DOHH2 (cell line): ENCODE results near the gene ARHGEF4.

ENCODE experiments used
- H3F3A ChIP-seq: fragments of 200-600 bp; sonication (generic), shearing (Covaris generic); 2 replicates; pipeline ENCODE4 v1.6.0; 2016; ENCODE audit warnings: antibody characterized with exemption, mild to moderate bottlenecking; ENCODE audit not compliant: control insufficient read depth, insufficient read depth
- H3K27ac ChIP-seq: fragments of 200-600 bp; sonication (generic); 2 replicates; pipeline ENCODE4 v1.5.1; 2014; ENCODE audit warnings: low read depth, mild to moderate bottlenecking, low read length, moderate library complexity
- H3K27me3 ChIP-seq: fragments of 200-600 bp; sonication (generic); 2 replicates; pipeline ENCODE4 v1.6.1; 2014; ENCODE audit warnings: mild to moderate bottlenecking, low read length, mixed read lengths; ENCODE audit not compliant: control insufficient read depth
- H3K36me3 ChIP-seq: fragments of 200-600 bp; sonication (generic); 2 replicates; pipeline ENCODE4 v1.6.1; 2014; ENCODE audit warnings: mild to moderate bottlenecking, low read length, moderate library complexity, mixed read lengths; ENCODE audit not compliant: control insufficient read depth
- H3K4me1 ChIP-seq: fragments of 200-600 bp; sonication (generic); 2 replicates; pipeline ENCODE4 v1.6.1; 2014; ENCODE audit warnings: mild to moderate bottlenecking, low read length, mixed read lengths; ENCODE audit not compliant: control insufficient read depth
- H3K4me2 ChIP-seq: fragments of 200-600 bp; sonication (generic); 2 replicates; pipeline ENCODE4 v1.6.0; 2014; ENCODE audit warnings: mild to moderate bottlenecking, low read length, moderate library complexity
- H3K4me3 ChIP-seq: fragments of 200-600 bp; sonication (generic); 2 replicates; pipeline ENCODE4 v1.5.1; 2014; ENCODE audit warnings: mild to moderate bottlenecking, low read length, mixed read lengths
- H3K79me2 ChIP-seq: fragments of 200-600 bp; sonication (generic); 2 replicates; pipeline ENCODE4 v1.6.1; 2014; ENCODE audit warnings: mild to moderate bottlenecking, low read length, mixed read lengths; ENCODE audit not compliant: control insufficient read depth
- H3K9me2 ChIP-seq: fragments of 200-600 bp; sonication (generic); replicated peaks from 2 replicates; pipeline ENCODE4 v1.6.1; 2014; ENCODE audit warnings: mild to moderate bottlenecking, low read length, mixed read lengths; ENCODE audit not compliant: control insufficient read depth
- H3K9me3 ChIP-seq: fragments of 200-600 bp; sonication (generic); 2 replicates; pipeline ENCODE4 v1.6.1; 2014; ENCODE audit warnings: antibody characterized with exemption, low read length, mixed read lengths; ENCODE audit not compliant: control insufficient read depth, insufficient read depth
- H4K20me1 ChIP-seq: fragments of 200-600 bp; sonication (generic); 2 replicates; pipeline ENCODE4 v1.6.0; 2014; ENCODE audit warnings: low read depth, mild to moderate bottlenecking, antibody characterized with exemption, low read length, moderate library complexity; ENCODE audit not compliant: control insufficient read depth, insufficient read depth
- EZH2phosphoT487 ChIP-seq: fragments of 200-600 bp; sonication (generic); IDR thresholded peaks from 2 replicates; pipeline ENCODE4 v1.6.1; 2017; ENCODE audit warnings: borderline replicate concordance, mild to moderate bottlenecking, antibody characterized with exemption, low read length, moderate library complexity, mixed read lengths
- TF ChIP-seq, protein P1 (sequence below): fragments of 200-600 bp; sonication (generic); IDR thresholded peaks from one replicate; pipeline ENCODE4 v1.5.1; 2014; ENCODE audit warnings: antibody characterized with exemption, mild to moderate bottlenecking, low read depth, low read length; ENCODE audit not compliant: poor library complexity, severe bottlenecking

ARHGEF4 gene

DNA sequence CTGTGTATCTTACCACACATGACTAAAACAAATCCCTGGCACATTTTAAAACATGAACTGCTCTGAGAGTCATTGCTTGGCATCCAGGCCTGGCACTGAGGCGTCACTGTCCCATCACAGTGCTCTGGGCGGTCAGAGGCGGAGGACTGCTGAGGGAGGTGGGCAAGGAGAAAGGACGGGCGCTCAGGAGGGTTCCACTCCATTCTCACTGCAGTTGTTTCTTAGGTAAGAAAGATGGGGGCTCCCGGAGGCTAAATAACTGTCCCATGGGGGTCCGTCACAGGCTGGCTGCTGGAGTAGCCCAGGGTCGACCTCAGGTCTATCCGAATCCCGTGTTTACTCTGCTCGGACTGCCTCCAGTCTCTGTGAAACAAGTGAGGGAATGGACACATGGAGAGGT is 139.0 kb downstream of the ARHGEF4 start:
- no peaks in the 10 kb centered on the region for H4K20me1 ChIP-seq
- no peak for TF ChIP-seq EZH2phosphoT487
- TF ChIP-seq, protein P1, sequence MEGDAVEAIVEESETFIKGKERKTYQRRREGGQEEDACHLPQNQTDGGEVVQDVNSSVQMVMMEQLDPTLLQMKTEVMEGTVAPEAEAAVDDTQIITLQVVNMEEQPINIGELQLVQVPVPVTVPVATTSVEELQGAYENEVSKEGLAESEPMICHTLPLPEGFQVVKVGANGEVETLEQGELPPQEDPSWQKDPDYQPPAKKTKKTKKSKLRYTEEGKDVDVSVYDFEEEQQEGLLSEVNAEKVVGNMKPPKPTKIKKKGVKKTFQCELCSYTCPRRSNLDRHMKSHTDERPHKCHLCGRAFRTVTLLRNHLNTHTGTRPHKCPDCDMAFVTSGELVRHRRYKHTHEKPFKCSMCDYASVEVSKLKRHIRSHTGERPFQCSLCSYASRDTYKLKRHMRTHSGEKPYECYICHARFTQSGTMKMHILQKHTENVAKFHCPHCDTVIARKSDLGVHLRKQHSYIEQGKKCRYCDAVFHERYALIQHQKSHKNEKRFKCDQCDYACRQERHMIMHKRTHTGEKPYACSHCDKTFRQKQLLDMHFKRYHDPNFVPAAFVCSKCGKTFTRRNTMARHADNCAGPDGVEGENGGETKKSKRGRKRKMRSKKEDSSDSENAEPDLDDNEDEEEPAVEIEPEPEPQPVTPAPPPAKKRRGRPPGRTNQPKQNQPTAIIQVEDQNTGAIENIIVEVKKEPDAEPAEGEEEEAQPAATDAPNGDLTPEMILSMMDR, result no peak
- H3K79me2 ChIP-seq, result no peaks in the 10 kb centered on the region

DNA sequence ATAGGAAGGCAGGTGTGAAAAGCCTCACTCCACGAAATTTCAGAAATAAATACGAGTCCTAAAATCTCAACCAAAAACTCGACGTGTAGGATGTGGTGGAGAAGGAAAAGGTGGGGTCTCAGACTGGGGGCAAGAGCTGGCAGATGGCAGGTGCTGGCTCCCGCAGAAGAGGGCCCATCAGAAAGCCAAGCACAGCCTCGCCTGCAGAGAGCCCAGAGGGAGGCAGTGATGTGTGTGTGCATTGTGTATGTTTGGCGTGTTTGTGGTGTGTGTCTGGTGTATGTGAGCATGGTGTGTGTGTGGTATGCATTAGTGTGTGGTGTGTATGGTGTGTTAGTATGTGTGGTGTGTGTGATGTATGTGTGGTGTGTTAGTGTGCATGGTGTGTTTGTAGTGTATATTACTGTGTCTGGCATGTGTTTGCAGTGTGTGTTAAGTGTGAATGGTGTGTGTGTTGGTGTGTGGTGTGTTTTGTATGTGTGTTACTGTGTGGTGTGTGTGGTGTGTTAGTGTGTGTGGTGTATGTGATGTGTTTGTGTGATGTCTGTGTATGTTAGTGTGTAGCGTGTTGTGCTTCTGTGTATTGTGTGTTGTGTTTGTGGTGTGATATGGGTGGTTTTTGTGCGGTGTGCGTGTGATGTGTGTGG is 140.0 kb downstream of the ARHGEF4 start:
- no peaks in the 10 kb centered on the region for H3F3A ChIP-seq
- H3K4me2 ChIP-seq, result no peak overlapping the region
- no peaks in the 10 kb centered on the region for H3K79me2 ChIP-seq
- no peak for TF ChIP-seq EZH2phosphoT487
- TF ChIP-seq, protein P1, result no peak
- no peaks in the 10 kb centered on the region for H4K20me1 ChIP-seq
- H3K9me3 ChIP-seq, result peaks cover 10% of the 10 kb centered on the region; the same call in 1 of the 2 replicates
- H3K9me2 ChIP-seq, result no peaks in the 10 kb centered on the region
- H3K4me1 ChIP-seq, result no peaks in the 10 kb centered on the region
- H3K27me3 ChIP-seq, result no peaks in the 10 kb centered on the region; the same call in 1 of the 2 replicates
- no peaks in the 10 kb centered on the region for H3K36me3 ChIP-seq
- no peak overlapping the region for H3K4me3 ChIP-seq
- H3K27ac ChIP-seq, result no peak overlapping the region

More for the DNA sequence above, 139.0 kb downstream of the ARHGEF4 start:
- Histone ChIP-seq H3K9me2 (no peaks in the 10 kb centered on the region), H3K27me3 (no peaks in the 10 kb centered on the region; the same call in 1 of the 2 replicates), H3K4me2 (no peak overlapping the region), H3K27ac (no peak overlapping the region), H3K4me1 (no peaks in the 10 kb centered on the region), H3F3A (no peaks in the 10 kb centered on the region), H3K4me3 (no peak overlapping the region), H3K9me3 (peaks cover 10% of the 10 kb centered on the region; the same call in 1 of the 2 replicates), H3K36me3 (no peaks in the 10 kb centered on the region)

DNA sequence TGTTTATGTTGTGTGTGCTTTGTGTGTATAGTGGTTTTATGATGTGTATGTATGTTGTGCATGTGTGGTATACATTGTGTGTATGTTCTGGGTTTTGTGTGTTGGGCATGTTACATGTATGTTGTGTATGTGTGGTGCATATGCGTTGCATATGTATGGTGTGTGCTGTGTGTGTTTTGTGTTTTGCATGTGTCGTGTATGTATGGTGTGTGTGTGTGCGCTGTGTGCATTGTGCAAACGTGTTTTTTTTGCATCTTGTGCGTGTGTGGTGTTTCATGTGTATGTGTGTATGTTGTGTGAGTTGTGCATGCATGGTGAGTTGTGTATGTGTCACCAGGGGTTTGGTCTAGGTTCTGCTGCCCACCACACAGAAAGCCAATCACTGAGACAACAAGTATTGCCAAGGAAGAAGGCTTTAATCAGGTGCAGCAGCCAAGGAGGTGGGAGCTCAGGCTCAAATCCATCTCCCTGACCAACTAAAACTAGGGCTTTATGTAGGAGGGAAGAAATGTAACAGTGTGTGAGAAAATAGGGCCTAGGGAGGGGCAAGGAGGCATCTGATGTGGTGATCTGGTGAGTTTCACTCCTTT is 140.8 kb downstream of the ARHGEF4 start:
- no peaks in the 10 kb centered on the region for H3F3A ChIP-seq
- H3K4me1 ChIP-seq, result no peaks in the 10 kb centered on the region
- peaks cover 10% of the 10 kb centered on the region; the same call in 1 of the 2 replicates for H3K9me3 ChIP-seq
- no peak for TF ChIP-seq EZH2phosphoT487
- TF ChIP-seq, protein P1, result no peak
- H4K20me1 ChIP-seq, result no peaks in the 10 kb centered on the region
- H3K27ac ChIP-seq, result no peak overlapping the region
- H3K79me2 ChIP-seq, result no peaks in the 10 kb centered on the region
- H3K4me2 ChIP-seq, result no peak overlapping the region
- H3K4me3 ChIP-seq, result no peak overlapping the region
- no peaks in the 10 kb centered on the region for H3K27me3 ChIP-seq
- no peaks in the 10 kb centered on the region for H3K9me2 ChIP-seq
- H3K36me3 ChIP-seq, result no peaks in the 10 kb centered on the region
